Right kidney (tissue), 1 donor: Measurements from ENCODE around the gene POR.
A peak's percentile ranks its signal among the peaks of the same experiment; 100 is the strongest.

ENCODE experiments used
- DNase-seq: peaks from one replicate; pipeline ENCODE4 v3.0.0-alpha.2; 2016

The POR gene

GRCh38 chr7:75915416-75916156 lies 631 bp downstream of the POR start:
- DNase-seq, result peak; percentile 53

GRCh38 chr7:75916259-75916658 lies 1.3 kb downstream of the POR start:
- DNase-seq, result no peak

GRCh38 chr7:75916685-75917634 lies 2.0 kb downstream of the POR start:
- DNase-seq, result no peak

- no peak for DNase-seq
Observed at GRCh38 chr7:75920431-75921161, 5.6 kb downstream of the POR start.

- no peak for DNase-seq
Observed at GRCh38 chr7:75921479-75921878, 6.5 kb downstream of the POR start.

- DNase-seq, result no peak
Observed at GRCh38 chr7:75922966-75923603, 8.1 kb downstream of the POR start.

- DNase-seq, result no peak
Observed at GRCh38 chr7:75924256-75924655, 9.3 kb downstream of the POR start.

- no peak for DNase-seq
Observed at GRCh38 chr7:75924889-75925288, 9.9 kb downstream of the POR start.

- DNase-seq, result no peak
Observed at GRCh38 chr7:75925717-75926435, 10.9 kb downstream of the POR start.

- DNase-seq, result no peak
Observed at GRCh38 chr7:75928568-75928914, 13.6 kb downstream of the POR start.

GRCh38 chr7:75931680-75932079 lies 16.7 kb downstream of the POR start:
- DNase-seq, result no peak

- DNase-seq, result no peak
Observed at GRCh38 chr7:75937958-75938786, 23.2 kb downstream of the POR start.

- no peak for DNase-seq
Observed at GRCh38 chr7:75938921-75939320, 24.0 kb downstream of the POR start.

- DNase-seq, result no peak
Observed at GRCh38 chr7:75943864-75944263, 28.9 kb downstream of the POR start.

GRCh38 chr7:75944507-75944906 lies 29.6 kb downstream of the POR start:
- no peak for DNase-seq

GRCh38 chr7:75945297-75946168 lies 30.6 kb downstream of the POR start:
- DNase-seq, result no peak

- no peak for DNase-seq
Observed at GRCh38 chr7:75946207-75946855, 31.4 kb downstream of the POR start.

- no peak for DNase-seq
Observed at GRCh38 chr7:75948179-75948578, 33.2 kb downstream of the POR start.

- DNase-seq, result no peak
Observed at GRCh38 chr7:75950111-75950681, 35.2 kb downstream of the POR start.
